Heart right ventricle (tissue), 16 donors: ENCODE measurements around the gene DNAAF3. TPM values are rescaled to one million over a fixed set of nuclear protein-coding genes. Genes with fewer than 3 reads are reported as not detected.
A peak's percentile ranks its signal among the peaks of the same experiment; 100 is the strongest.

Experiments
- ATAC-seq, 8 donors: fragments of 200-7000 bp; cut with Tn5 transposase; one replicate each; pipeline ENCODE4 v1.9.1; 2020; ENCODE audit warnings: mild to moderate bottlenecking in 8 of 8, moderate library complexity in 8 of 8, moderate number of reproducible peaks in 1 of 8
- DNase-seq, 2 donors: peaks; one replicate each; pipeline ENCODE4 v3.0.0-alpha.2; 2020
- H3K27ac ChIP-seq, 10 donors: fragments of 200-600 bp; sonication (generic) in 2 of 10; one replicate each; pipeline versions ENCODE4 v1.5.0 to v1.8.0; 2020 to 2022; ENCODE audit warnings: mild to moderate bottlenecking in 3 of 10
- H3K27me3 ChIP-seq, 7 donors: fragments of 200-600 bp; one replicate each; pipeline ENCODE4 v1.8.0; 2021 to 2022; ENCODE audit warnings: mild to moderate bottlenecking in 2 of 7
- H3K36me3 ChIP-seq, 9 donors: fragments of 200-600 bp; sonication (generic) in 1 of 9; one replicate each; pipeline versions ENCODE4 v1.5.0 to v1.8.0; 2020 to 2022; ENCODE audit warnings: mild to moderate bottlenecking in 2 of 9
- H3K4me1 ChIP-seq, 9 donors: fragments of 200-600 bp; sonication (generic) in 1 of 9; one replicate each; pipeline versions ENCODE4 v1.5.0 to v1.8.0; 2020 to 2022; ENCODE audit warnings: mild to moderate bottlenecking in 4 of 9
- H3K4me3 ChIP-seq, 10 donors: fragments of 200-600 bp; sonication (generic) in 2 of 10; one replicate each; pipeline versions ENCODE4 v1.5.0 to v1.8.0; 2020 to 2022; ENCODE audit warnings: mild to moderate bottlenecking in 7 of 10, moderate library complexity in 2 of 10
- H3K9me3 ChIP-seq, 11 donors: fragments of 200-600 bp in 10 of 11; sonication (generic) in 2 of 11; one replicate each; pipeline versions ENCODE4 v1.5.0 to v1.8.0; 2013 to 2022; ENCODE audit warnings: mild to moderate bottlenecking in 2 of 11, control low read depth in 1 of 11, moderate library complexity in 1 of 11
- WGBS, 2 donors: extraction: QIAGEN DNeasy Blood & Tissue Kit; methylation state at CpG; one replicate each; pipeline ENCODE4 v1.1.7; 2013; ENCODE audit warnings: inconsistent platforms in 1 of 2; 5-methylcytosine and 5-hydroxymethylcytosine counted together
- intact Hi-C, 10 donors: fragments of 100-400 bp; cut with DNase I; formaldehyde crosslinking; loops; one replicate each; pipeline versions ENCODE4 v1.11.1 to v1.14.2; 2022
- polyA plus RNA-seq, 2 donors: library from polyadenylated mRNA; stranded (reverse); fragments of 200-250 nt; gene quantifications; one replicate each; pipeline ENCODE4 v1.2.3, GENCODE V29; 2013
- total RNA-seq, 10 donors: library from RNA; stranded (reverse); fragmentation: NEBNext Ultra II Directional in 3 of 10; extraction: Animal tissue kit (Norgen Biotek cat#: 25700) in 3 of 10; gene quantifications; one replicate each; pipeline versions ENCODE4 v1.2.1 to v1.2.4, GENCODE V29; 2021 to 2023
- TF ChIP-seq, protein P1 (sequence below), 9 donors: fragments of 200-600 bp; sonication (generic) in 2 of 9; IDR thresholded peaks; one replicate each; pipeline versions ENCODE4 v1.5.0 to v1.8.0; 2021 to 2022; ENCODE audit warnings: antibody characterized with exemption in 9 of 9, mild to moderate bottlenecking in 5 of 9, moderate library complexity in 1 of 9
- donor health status: Arrhythmogenic right ventricular cardiomyopathy.
- donor health status: ischemic (EF 13 %, LVEDD 7.1; RV severe dilation, severe dysfunction).
- donor health status: healthy with polysubstance abuse.
- donor health status: DM: no; HTN: yes; CAD: no.
- donor health status: DM: no; HTN: no; CAD: no.
- donor health status: ischemic (EF 25% LVEDD 6.9; RV normal size, moderate dysfunction).
- donor health status: ischemic (EF 25% LVEDD 5.7; RV mildly dilated, moderate dysfunction).
- donor health status: healthy.
- donor health status: DM: yes; HTN: yes; CAD: no.
- donor health status: Ischemic cardiomyopathy.
- donor health status: ischemic (EF 35%, LVEDD 5.7; RV mildly dilated, moderate dysfunction).
- donor health status: nonischemic (EF 11% LVEDD 7.7; RV severe dilation, severe dysfunction).
- donor health status: DM: yes; HTN: yes; CAD: no.
- donor health status: PGD.
- donor health status: ischemic (EF 29% LVEDD 5.4; RV normal size, mild dysfunction).
- donor health status: nonischemic (EF 23%, LVEDD 6.1; RV moderate dilation, normal function).

The DNAAF3 gene
- total and polyA plus RNA-seq, 12 donors, result 0.37 to 5.9 (median 2.4) TPM

DNA sequence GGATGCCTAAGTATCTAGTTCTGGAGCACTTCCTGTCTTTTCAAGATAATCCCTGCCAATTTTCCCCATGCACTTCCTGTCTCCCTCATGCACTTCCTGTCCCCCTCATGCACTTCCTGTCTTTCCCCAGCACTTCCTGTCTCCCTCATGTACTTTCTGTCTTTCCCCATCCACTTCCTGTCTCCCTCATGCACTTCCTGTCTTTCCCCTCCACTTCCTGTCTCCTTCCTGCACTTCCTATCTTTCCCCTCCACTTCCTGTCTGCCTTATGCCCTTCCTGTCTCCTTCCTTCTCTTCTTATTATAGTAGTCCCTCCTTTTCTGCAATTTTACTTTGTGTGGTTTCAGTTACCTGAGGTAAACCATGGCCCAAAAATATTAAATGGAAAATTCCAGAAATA lies 14.4 kb downstream of the DNAAF3 start:
- no peak for DNase-seq
- Histone ChIP-seq H3K27ac (peak overlapping the region in 3 of 10 donors; percentile 30 to 80 (median 67)), H3K9me3 (peaks cover 0 to 7% (median 0%) of the 10 kb centered on the region in 11 donors), H3K27me3 (peaks cover 0 to 46% (median 34%) of the 10 kb centered on the region in 7 donors), H3K4me3 (peak overlapping the region in 5 of 10 donors; percentile 54 to 69 (median 60)), H3K4me1 (peaks cover 0 to 45% (median 11%) of the 10 kb centered on the region in 9 donors), H3K36me3 (peaks cover 0 to 54% (median 0%) of the 10 kb centered on the region in 9 donors)
- intact Hi-C loops, result no loop called here
- TF ChIP-seq, protein P1, sequence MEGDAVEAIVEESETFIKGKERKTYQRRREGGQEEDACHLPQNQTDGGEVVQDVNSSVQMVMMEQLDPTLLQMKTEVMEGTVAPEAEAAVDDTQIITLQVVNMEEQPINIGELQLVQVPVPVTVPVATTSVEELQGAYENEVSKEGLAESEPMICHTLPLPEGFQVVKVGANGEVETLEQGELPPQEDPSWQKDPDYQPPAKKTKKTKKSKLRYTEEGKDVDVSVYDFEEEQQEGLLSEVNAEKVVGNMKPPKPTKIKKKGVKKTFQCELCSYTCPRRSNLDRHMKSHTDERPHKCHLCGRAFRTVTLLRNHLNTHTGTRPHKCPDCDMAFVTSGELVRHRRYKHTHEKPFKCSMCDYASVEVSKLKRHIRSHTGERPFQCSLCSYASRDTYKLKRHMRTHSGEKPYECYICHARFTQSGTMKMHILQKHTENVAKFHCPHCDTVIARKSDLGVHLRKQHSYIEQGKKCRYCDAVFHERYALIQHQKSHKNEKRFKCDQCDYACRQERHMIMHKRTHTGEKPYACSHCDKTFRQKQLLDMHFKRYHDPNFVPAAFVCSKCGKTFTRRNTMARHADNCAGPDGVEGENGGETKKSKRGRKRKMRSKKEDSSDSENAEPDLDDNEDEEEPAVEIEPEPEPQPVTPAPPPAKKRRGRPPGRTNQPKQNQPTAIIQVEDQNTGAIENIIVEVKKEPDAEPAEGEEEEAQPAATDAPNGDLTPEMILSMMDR (IDR thresholded peaks at IDR 0.05), result no peak
- ATAC-seq, result no peak

DNA sequence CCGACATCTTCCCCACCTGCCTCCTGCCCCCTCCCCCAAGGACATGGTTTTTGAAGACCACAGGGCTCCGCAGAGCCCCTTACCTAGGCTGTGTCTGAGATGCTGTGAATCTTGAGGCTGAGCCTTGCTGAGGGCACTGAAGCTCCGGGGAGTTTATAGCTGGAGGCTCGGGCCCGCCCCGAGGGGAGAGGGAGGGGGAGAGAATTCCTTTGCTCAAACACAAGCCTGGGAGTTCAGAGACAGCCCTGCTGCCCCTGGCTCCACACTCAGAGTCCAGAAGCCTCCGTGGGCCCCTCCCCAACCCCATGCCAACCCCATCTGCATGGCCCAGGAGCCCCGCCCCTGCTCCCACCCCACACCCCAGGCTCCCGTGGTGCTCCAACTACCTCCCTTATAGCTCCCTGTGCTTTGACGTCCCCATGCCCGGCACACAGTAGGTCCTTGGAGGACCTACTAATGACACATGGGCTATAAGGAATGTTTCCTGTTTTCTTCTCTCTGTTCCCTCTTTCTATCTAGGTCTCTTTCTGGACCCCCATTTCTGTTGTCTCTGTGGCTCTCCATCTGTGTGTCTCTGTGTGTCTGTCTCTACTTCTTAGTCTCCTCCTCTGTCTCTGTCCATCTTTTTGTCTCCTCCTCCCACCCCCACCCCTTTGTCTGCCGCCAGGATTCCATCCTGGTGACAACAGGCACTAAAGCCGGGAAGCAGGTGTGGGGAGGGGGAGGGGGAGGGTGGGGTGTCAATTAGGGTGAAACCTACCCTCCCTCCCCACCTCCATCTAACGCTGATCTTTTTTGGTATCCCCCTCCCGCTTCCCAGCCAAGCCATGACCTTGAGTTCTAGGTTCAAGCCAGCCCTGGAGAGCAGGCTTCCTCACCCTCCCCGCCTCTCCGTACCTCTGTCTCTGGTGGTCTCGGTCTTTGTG lies 17.1 kb downstream of the DNAAF3 start, which contains the start of gene TNNT1:
Gene TNNT1 (minus strand): TSS at position 129 of the 926 bp plus-strand sequence. CDS start 2,049 bp downstream, outside the sequence.
- Histone ChIP-seq H3K9me3 (peaks cover 0 to 7% (median 0%) of the 10 kb centered on the region in 11 donors), H3K36me3 (peaks cover 0 to 46% (median 0%) of the 10 kb centered on the region in 9 donors), H3K27ac (peak within 1 kb of the TSS in 6 of 10 donors; percentile 16 to 80 (median 69)), H3K4me3 (no peak within 1 kb of the TSS), H3K4me1 (peaks cover 0 to 54% (median 11%) of the 10 kb centered on the region in 9 donors), H3K27me3 (peaks cover 0 to 56% (median 45%) of the 10 kb centered on the region in 7 donors)
- intact Hi-C loops, result loop anchor here in 2 of 10 donors (10.0 kb wide), 2 partner anchors 355 to 485 kb away; no protein-coding TSS in a partner anchor
- no peak for DNase-seq
- ATAC-seq, result peak; percentile 21 to 62 (median 46)
- 9 to 14% methylated on average over 15 to 18 of the region's 18 CpGs for WGBS, 2 donors
- TF ChIP-seq, protein P1 (IDR thresholded peaks at IDR 0.05), result no peak

DNA sequence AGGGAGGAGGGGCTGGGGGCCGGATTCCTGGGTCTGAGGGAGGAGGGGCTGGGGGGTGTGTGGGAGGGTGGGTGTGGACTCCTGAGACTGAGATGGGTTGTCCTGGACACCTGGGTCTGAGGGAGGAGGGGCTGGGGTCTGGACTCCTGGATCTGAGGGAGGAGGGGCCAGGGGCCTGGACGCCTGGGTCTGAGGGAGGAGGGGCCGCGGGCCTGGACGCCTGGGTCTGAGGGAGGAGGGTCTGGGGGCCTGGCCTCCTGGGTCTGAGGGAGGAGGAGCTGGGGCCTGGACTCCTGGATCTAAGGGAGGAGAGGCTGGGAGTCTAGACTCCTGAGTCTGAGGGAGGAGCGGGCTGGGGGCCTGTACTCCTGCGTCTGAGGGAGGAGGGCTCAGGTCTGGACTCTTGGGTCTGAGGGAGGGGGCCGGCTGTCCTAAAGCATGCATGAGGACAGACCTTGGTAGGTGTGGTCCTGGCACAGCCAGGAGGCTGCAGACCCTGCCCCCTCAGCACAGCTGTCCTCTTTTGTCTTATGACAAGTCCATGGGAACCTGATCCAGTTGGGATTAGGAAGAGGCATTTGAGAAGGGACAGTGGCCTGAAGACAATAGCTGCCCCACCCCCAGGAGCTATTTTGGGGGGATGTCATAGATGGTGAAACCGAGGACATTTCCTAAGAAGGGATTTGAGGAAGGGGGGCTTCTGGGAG lies 18.7 kb downstream of the DNAAF3 start:
- H3K4me3 ChIP-seq, result no peak overlapping the region
- H3K36me3 ChIP-seq, result peaks cover 0 to 35% (median 0%) of the 10 kb centered on the region in 9 donors
- H3K9me3 ChIP-seq, result peaks cover 0 to 7% (median 0%) of the 10 kb centered on the region in 11 donors
- peak in 2 of 8 donors; percentile 2 to 4 for ATAC-seq
- TF ChIP-seq, protein P1 (IDR thresholded peaks at IDR 0.05), result no peak
- peaks cover 0 to 50% (median 11%) of the 10 kb centered on the region in 9 donors for H3K4me1 ChIP-seq
- H3K27me3 ChIP-seq, result peaks cover 0 to 66% (median 57%) of the 10 kb centered on the region in 7 donors
- H3K27ac ChIP-seq, result peak overlapping the region in 5 of 10 donors; percentile 16 to 80 (median 67)
- intact Hi-C loops, result loop anchor here in 2 of 10 donors (10.0 kb wide), 2 partner anchors 357 to 487 kb away; no protein-coding TSS in a partner anchor
- WGBS, 2 donors, result 25 to 37% methylated on average over 8 to 9 of the region's 9 CpGs
- no peak for DNase-seq
